Cardiac muscle cell (in vitro differentiated cells and primary cell): ENCODE data around the gene DOCK2. TPM values are rescaled to one million over a fixed set of nuclear protein-coding genes. Genes with fewer than 3 reads are reported as not detected.

Experiments used
- DNase-seq, 2 donors: peaks; one replicate each; pipeline versions ENCODE4 v3.0.0 to v3.0.0-alpha.2; 2010 to 2017; ENCODE audit warnings: low read depth in 1 of 2, low spot score in 1 of 2
- H3K27ac ChIP-seq: fragments of 200-600 bp; sonication (generic); 2 replicates; pipeline ENCODE4 v1.5.1; 2016
- H3K27me3 ChIP-seq: fragments of 200-600 bp; sonication (generic); 2 replicates; pipeline ENCODE4 v1.6.0; 2016; ENCODE audit warnings: control low read depth
- H3K36me3 ChIP-seq: fragments of 200-600 bp; sonication (generic); 2 replicates; pipeline ENCODE4 v1.5.1; 2016; ENCODE audit warnings: control low read depth
- H3K4me1 ChIP-seq: fragments of 200-600 bp; sonication (generic); 2 replicates; pipeline ENCODE4 v1.8.1; 2017; ENCODE audit warnings: low read depth, mild to moderate bottlenecking, mixed run types
- H3K4me3 ChIP-seq: fragments of 200-600 bp; sonication (generic); 2 replicates; pipeline ENCODE4 v1.5.1; 2016; ENCODE audit warnings: mild to moderate bottlenecking
- H3K9me3 ChIP-seq: fragments of 200-600 bp; sonication (generic); 2 replicates; pipeline ENCODE4 v1.5.1; 2017; ENCODE audit warnings: low read depth, mild to moderate bottlenecking, control low read depth
- CTCF ChIP-seq: IDR thresholded peaks from 2 replicates; pipeline ENCODE4 v1.5.1; 2012; ENCODE audit warnings: low read depth, mild to moderate bottlenecking, low read length
- polyA plus RNA-seq: library from polyadenylated mRNA; unstranded; fragments of >200 nt; fragmentation: Nextera tagmentation; extraction: Ambion mirVana; gene quantifications from 2 replicates; pipeline ENCODE4 v1.2.1, GENCODE V29; 2016
- total RNA-seq: library from RNA; depleted of rRNA; stranded (reverse); fragments of >200 nt; gene quantifications from 2 replicates; pipeline ENCODE4 v1.2.3, GENCODE V29; 2016

The DOCK2 gene
- total and polyA plus RNA-seq, 2 experiments from 2014 or later: 3.3 to 6.5 TPM

GRCh38 chr5:169636477-169637084, 494 bp upstream of the DOCK2 start:
- H3K9me3 ChIP-seq: no peaks in the 10 kb centered on the region
- H3K36me3 ChIP-seq: no peaks in the 10 kb centered on the region
- no peak overlapping the region for H3K27ac ChIP-seq
- H3K4me3 ChIP-seq: no peak overlapping the region
- no peaks in the 10 kb centered on the region for H3K4me1 ChIP-seq
- no peak for DNase-seq
- peaks cover 18% of the 10 kb centered on the region for H3K27me3 ChIP-seq
- no peak for TF ChIP-seq CTCF

GRCh38 chr5:169637549-169638121, 560 bp downstream of the DOCK2 start:
- no peak for TF ChIP-seq CTCF
- Histone ChIP-seq H3K9me3 (no peaks in the 10 kb centered on the region), H3K36me3 (no peaks in the 10 kb centered on the region), H3K4me1 (no peaks in the 10 kb centered on the region), H3K27ac (no peak overlapping the region), H3K27me3 (peaks cover 18% of the 10 kb centered on the region), H3K4me3 (no peak overlapping the region)
- no peak for DNase-seq

- Histone ChIP-seq H3K4me3 (no peak overlapping the region), H3K36me3 (no peaks in the 10 kb centered on the region), H3K9me3 (no peaks in the 10 kb centered on the region), H3K27me3 (peaks cover 16% of the 10 kb centered on the region), H3K27ac (no peak overlapping the region), H3K4me1 (no peaks in the 10 kb centered on the region)
- TF ChIP-seq CTCF: no peak
- DNase-seq: peak; percentile 43 to 68
Observed at GRCh38 chr5:169641253-169641652, 4.2 kb downstream of the DOCK2 start.

- H3K27me3 ChIP-seq: no peaks in the 10 kb centered on the region
- TF ChIP-seq CTCF: no peak
- H3K4me1 ChIP-seq: no peaks in the 10 kb centered on the region
- H3K36me3 ChIP-seq: no peaks in the 10 kb centered on the region
- DNase-seq: no peak
- H3K4me3 ChIP-seq: no peak overlapping the region
- no peaks in the 10 kb centered on the region for H3K9me3 ChIP-seq
- no peak overlapping the region for H3K27ac ChIP-seq
Observed at GRCh38 chr5:169646856-169647255, 9.8 kb downstream of the DOCK2 start.

GRCh38 chr5:169647566-169647965, 10.5 kb downstream of the DOCK2 start:
- no peak for TF ChIP-seq CTCF
- Histone ChIP-seq H3K9me3 (no peaks in the 10 kb centered on the region), H3K4me1 (no peaks in the 10 kb centered on the region), H3K27ac (no peak overlapping the region), H3K27me3 (no peaks in the 10 kb centered on the region), H3K36me3 (no peaks in the 10 kb centered on the region), H3K4me3 (no peak overlapping the region)
- DNase-seq: no peak
